HG02870 (cell line): ENCODE data around the gene MRPS5.

Experiments used
- ATAC-seq: cut with Tn5 transposase; IDR thresholded peaks from one replicate; pipeline ENCODE4 v1.9.1; 2021; ENCODE audit warnings: mild to moderate bottlenecking, moderate library complexity; ENCODE audit not compliant: unreplicated experiment

The MRPS5 gene

DNA sequence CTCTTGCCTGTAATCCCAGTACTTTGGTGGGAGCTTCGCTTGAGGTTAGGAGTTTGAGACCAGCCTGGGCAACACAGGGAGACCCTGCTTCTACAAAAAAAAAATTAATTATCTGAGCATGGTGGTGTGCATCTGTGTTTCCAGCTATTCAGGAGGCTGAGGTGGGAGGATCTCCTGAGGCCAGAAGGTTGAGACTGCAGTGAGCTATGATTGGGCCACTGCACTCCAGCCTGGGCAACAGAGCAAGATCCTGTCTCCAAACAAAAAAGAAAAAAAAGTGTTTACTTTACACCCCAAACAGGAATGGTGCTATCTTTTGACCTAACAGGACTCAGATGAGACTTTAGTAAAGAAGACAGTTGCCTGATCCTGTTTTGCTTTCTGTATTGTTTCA lies 60.5 kb downstream of the MRPS5 start:
- ATAC-seq, result no peak

DNA sequence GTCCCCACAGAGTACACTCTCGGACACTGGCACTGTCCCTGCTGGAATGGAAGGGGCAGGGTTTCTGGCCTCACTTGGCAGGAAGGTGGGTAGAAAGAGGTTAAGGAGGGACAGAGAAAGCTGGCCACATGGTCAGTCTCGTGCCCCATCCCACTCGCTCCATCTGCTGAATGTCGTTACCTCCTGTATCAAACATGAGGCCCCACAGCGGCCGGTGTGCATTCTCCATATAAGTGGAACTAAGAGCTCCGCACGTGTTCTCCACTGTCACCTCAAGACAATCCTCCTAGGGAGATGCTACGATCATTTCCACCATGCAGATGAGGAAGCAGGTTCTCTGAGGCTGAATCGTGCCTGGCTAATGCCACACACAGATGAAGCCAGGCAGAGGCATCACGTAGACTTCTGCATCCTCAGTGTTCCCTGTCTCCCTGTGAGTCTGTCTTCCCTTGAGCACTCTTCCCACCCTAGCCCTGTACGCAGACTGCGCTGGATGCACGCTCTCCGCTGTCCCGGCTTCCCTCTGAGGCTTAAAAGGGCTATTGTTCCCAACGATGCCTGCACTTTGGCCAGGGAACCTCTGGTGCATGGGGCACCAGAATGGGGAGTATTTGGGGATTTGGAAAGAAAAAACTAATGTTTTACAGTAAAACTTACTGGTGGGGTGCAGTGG lies 61.0 kb downstream of the MRPS5 start:
- ATAC-seq, result no peak

DNA sequence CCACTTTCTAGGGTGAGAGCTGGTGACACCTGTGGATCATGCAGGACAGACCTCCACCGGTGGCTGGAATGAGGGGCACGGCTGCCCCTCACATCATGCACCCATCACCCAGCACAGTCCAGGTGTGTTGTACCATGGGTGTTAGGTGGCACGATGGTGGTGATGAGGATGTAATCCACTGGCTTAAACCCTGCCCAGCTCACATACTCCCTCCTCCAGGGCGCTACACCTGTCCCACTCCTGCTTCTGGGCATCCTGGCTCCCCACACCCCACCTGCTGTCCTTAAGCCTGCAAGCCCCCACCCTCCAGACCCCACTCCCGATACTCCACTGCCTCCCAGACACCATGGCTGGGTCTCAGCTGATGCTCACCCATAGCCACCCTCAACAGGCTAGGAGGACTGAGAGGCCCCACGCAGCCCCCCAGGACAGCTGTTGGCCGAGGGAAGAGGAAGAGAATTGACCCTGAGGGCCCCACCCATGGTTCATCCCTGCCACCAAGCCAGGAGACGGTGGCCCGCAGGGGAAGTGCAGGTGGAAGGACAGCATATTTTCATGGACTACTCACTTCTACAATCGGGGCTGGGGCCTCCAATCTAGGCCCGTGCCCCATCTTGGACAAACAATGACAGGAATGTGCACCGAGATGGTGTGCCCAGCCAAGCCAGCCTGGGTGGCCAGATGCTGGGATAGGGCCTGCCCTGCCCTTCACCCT lies 61.8 kb downstream of the MRPS5 start:
- no peak for ATAC-seq

DNA sequence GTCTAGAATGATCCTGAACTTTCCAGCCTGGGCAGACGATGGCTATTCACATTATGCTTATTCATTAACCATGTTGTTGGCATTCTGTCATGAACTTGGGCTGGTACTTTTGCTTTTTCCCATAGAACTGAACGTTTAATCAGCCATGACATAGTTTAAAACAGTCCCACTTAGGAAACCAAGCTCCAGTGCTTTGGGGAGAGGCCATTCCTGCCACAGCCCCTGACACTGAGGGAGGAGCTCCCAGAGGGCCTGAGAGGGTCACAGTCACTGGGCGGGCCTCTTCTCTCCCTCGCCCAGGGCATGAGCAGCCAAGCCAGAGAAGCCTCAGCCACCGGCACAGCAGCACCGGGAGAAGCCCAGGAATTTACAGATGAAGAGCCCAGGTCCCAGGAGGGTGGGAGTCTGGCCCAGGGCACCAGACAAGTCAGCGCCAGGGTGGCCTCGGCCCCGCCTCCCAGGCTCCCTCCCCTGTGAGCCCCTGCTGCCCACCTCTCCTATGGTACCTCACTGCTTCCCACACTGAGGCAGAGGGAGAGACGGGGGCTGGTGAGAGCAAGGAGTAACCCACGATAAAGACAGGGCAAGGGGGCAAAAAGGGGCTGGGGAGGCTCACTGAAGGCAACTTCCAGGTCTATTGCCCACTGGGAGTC lies 62.5 kb downstream of the MRPS5 start:
- no peak for ATAC-seq

DNA sequence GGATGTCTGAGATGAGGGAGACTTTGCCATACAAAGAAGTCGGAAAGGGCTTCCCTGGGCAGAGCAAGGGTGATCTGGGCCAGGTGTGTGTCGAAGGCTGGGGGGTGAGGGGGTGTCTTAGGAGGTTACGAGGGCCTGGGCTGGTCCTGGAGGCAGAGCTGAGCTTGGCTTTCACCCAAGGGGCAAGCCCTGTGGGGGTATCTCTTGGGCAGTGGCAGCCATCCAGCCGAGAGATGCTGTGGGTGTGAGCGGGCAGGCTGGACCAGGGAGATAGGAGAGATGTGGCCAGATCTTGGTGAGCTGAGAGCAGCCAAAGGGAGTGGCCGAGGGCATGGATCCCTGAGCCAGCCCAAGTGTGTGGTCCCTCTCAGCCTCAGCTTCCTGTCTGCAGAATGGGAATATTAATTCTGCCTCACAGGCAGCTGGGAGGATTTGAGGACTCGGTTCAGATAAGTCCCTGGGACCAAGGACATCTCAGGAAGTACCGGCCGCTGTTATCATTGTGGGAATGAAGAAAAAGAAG lies 63.1 kb downstream of the MRPS5 start:
- no peak for ATAC-seq

DNA sequence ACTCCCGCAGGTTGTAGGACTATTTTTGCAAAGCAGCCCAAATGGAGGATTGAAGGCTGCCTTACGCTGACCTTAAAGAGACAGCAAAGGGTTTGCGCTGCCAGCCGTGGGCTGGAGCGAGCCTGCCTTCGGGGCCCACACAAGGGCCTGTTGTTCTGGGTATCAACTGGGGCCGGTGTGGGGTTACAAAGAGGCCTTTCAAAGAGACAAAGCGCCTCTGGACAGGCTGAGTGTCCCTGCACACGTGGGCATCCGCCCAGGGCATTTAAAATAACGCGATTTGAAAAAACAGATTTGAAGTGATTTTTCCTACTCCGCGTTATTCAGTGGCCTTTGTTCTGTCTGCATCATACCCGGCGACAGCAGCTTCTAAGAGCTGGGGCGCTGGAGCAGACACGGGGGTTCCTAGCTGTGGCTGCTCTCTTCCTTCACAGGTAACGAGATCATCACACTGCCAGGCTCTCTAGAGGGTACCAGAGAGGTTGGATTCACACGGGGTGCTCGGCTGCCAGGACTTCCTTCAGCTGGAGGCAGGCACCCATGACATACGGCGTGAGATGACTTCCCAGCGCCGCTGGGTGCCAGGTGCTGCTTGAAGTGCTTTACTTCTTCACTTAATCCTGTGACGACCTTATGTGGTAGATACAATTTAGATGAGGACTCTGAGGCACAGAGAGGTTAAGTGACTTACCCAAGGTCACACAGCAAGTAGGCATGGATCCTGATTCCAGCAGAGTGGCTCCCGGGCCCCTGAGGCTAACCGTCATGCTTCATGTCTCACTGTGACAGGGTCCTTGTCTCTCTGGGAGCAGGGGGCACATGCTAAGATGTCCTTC lies 63.9 kb downstream of the MRPS5 start:
- ATAC-seq, result no peak

DNA sequence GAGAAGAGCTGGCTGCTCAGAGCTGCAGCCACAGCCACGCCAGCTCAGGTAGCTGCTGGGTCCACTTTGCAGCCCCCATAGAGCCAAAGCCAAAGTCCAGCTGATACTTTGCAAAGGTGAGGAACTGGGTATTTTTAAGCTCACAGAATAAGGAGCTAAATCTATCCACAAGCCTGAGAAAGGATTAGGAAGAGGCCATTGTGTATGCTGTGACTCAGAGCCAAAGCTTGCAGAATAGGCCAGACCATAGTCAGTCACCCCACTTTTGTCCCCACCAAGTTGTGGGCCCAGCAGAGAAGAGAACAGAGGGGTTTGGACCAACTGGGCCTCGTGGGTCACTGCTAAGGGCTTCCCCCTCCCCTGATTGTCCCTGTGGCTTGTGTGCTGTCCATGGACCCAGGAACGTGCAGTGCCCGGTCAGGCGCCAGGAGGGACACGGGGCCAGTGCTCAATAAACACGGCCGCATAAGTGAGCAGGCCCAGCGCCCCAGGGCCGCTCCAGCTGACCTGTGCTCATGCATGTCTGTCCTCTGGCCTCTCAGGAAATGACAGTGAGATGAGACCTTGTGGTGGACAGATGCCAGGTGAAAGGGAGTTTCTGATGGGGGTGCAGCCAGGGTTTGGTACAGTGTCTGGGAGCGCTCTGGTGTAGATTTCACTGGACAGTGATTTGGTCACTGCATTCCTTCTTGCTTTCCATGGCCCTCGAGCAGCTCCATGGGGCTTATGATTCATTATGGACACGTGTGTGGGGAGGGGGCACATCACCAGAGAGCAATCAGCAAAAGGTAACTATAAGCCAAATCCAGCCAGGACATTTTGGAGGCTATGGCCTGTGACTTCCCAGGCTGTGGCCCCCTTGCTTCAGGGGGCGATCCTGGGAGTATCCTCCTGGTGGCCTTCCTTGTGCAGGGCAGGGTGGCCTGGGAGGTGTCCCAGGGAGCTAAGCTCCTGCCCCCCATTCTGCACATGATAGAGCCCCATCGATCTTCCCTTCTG lies 64.8 kb downstream of the MRPS5 start:
- no peak for ATAC-seq

DNA sequence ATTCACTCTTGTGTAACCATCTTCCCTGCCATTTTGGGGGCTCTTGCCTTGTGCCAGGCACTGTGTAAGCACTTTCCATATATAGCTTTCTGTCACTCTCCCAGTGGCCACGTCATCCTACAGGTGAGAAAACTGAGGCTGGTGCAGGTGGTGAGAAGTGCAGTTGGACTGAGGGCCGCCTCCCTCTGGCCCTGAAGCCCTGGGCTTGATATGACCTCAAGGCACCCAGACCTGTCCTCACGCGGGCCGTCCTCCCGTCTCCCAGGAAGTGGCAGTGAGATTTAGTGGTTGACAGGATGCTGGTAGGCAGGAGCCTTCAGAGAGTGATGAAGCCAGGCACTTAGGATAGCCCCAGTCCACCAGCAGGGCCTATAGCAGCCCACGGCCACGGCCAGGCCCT lies 65.6 kb downstream of the MRPS5 start:
- no peak for ATAC-seq

DNA sequence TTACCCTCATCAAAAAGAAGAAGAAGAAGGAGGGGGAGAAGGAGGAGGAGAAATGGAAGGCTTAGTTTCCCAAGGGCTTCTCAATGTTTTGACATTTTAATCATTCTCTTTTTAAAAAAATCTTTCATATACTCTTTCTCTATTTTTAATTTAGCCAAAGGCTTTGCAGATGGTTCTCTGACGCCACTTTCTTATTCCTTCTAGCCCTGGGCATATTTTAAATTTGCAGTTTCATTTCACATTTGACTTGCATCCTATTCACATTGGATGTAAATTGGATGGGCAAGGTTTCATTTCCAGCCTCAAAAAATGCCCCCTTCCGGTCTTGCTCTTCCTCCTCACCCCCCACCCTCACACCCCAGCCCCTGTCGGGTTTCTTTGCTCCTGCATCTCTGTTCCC lies 66.3 kb downstream of the MRPS5 start:
- ATAC-seq, result no peak

DNA sequence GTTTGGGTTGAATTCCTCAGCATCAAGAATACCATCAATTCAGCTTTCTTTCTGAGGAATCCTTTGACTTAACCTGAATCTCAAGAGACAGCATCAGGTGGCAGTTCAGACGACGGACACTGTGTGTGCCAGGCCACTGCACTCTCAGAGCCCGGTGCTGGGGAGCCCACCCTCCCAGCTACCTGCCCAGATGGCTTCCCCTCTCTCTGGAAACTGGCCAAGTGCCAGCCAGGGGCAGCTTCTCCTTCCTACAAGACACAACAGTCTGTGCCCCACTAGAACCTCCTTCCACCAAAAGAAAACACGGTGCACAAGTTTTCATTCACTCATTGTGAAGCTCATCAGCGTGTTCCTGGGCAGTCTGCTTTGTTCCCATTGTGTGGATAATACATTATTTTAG lies 67.6 kb downstream of the MRPS5 start:
- ATAC-seq, result no peak

DNA sequence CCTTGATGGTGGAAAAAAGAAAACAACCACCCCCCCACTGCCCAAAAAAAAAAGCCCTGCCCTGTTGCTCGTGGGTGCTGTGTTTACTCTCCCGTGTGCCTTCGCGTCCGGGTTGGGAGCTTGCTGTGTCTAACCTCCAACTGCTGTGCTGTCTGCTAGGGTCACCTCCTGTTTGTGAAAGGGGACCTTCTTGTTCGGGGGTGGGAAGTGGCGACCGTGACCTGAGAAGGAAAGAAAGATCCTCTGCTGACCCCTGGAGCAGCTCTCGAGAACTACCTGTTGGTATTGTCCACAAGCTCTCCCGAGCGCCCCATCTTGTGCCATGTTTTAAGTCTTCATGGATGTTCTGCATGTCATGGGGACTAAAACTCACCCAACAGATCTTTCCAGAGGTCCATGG lies 68.1 kb downstream of the MRPS5 start:
- no peak for ATAC-seq

DNA sequence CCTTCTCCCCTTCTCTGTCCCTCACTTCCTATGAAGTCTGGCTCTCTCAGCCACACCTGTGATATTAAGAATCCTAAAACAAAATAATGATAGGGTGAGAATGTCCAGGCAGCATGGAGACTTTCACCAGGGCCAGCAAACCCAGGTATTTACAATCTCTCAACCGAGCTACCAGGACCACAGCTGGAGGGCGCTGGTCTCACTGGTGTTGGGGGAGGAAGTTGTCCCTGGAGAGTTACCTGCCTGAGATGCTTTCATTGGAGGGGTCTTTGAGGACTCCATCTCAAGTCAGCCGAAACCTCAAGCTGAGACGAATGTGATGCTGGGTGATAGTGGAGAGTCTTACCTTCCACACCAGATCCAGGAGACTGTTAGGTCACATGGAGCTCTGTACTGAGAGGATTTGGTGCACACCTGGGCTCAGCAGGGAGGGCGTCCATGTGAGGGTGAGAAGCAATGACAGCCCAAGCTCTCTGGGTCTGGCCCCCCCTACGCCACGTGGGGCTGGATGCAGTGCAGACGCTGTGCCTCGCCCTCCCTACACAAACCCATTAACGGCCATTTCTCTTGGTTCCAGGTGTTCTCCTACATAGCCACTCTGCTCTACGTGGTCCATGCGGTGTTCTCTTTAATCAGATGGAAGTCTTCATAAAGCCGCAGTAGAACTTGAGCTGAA lies 68.7 kb downstream of the MRPS5 start:
- ATAC-seq, result no peak

DNA sequence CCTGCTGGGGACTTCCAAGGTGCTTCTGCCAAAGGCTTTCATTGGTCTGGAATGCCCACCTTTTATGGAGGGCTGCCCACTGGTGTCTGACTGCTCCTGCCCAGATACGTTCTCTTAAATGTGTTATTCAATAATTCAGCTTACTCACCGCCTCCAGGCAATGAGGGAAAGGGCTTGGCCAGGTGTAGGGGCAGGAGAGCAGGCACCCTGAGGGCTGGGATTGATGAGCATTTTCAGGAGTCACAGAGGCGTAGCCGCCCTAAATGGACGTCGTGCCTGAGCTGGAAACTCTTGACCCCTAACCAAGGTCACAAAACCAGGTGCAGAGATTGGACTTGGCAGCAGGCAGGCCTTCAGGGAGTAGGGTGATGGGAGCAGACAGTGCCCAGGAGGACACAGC lies 69.3 kb downstream of the MRPS5 start:
- no peak for ATAC-seq

DNA sequence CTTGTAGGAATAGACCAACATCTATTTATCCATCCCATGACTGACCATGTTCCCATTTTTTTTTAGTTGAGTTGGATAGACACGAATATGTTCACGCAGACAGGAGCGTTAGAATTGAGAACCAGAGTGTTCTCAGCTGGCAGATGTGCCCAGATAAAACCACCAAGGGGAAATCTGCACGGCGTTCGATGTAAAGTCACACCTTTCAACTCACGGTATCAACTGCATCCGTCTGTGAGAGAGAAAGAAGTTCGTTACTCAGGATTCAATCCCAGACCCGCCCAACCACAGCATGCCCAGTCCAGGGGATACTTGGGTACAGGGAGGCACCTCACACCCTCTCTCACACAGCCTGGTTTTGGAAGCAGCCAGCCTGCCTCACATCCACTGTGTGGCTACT lies 70.0 kb downstream of the MRPS5 start:
- ATAC-seq, result no peak

DNA sequence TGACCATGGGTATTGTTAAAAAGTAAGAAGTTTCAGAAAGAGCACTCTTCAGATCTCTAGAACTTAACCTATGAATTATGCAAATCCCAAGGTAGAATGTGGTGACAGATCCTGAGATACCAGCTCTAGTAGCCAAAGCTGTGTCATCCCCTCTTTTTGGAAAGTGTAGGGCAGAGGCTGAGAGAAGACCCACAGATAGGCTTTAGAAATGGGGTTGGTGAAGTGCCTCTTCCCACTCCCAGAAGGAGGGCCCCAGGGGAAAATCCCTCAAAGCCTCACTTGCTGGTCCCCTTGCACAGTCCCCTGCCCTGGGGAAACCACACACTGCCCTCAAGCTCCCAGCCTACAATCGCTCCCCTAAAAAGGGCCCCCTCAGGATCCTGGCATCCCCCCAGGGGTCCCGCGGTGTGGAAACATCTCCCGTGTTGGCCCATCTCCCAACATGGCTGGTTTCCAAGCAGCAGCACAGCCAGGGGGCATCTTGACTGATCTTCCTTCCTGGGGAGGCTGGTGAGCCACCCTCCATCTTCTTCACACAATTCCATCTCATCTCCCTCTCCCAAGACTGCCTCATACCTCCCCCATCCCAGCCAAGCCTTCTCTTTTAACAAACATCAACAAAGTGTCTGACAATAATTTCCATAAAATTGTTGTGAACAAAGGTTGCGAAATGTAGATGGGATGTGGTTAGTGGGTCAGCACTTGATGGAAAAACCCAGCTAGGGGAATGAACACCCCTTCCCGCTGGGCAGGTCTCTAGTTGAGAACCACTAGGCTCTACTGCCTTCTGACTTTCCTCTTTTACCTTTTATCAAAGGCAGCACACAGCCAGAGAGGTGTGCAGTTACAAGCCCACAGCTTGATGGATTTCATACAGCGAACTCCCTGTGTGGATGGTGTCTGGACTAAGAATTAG lies 71.0 kb downstream of the MRPS5 start:
- ATAC-seq, result no peak

DNA sequence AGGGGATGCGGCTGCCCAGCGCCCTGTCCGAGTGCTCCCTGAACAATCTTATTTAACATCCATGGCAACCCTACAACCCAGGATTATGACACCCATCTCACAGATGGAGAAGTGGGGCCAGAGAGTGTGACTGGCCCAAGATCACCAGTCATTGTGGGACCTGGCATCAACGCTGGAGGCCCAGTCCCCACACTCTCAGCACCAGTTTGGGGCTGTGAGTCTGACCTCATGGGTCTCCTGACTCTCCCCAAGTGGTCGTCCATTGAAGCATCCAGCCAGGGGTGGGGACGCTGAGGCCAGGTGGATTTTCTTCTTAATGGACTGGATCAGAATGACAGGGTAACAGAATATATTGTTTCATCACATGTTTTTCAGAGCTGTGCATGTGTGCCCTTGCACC lies 71.6 kb downstream of the MRPS5 start:
- ATAC-seq, result no peak

DNA sequence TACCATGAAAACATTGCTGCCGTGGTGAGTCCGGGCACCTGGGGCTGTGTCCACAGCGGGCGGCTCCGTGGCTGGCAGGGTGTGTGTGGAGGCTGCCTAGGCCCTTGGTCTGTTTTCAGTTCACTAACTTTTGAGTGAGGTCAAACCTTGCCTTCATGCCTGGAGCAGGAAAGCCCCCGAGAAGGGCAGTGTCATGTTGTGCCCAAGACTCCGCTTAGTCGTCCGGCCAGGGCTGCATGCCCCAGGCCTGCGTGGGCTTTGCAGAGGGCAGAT lies 72.0 kb downstream of the MRPS5 start:
- ATAC-seq, result no peak

DNA sequence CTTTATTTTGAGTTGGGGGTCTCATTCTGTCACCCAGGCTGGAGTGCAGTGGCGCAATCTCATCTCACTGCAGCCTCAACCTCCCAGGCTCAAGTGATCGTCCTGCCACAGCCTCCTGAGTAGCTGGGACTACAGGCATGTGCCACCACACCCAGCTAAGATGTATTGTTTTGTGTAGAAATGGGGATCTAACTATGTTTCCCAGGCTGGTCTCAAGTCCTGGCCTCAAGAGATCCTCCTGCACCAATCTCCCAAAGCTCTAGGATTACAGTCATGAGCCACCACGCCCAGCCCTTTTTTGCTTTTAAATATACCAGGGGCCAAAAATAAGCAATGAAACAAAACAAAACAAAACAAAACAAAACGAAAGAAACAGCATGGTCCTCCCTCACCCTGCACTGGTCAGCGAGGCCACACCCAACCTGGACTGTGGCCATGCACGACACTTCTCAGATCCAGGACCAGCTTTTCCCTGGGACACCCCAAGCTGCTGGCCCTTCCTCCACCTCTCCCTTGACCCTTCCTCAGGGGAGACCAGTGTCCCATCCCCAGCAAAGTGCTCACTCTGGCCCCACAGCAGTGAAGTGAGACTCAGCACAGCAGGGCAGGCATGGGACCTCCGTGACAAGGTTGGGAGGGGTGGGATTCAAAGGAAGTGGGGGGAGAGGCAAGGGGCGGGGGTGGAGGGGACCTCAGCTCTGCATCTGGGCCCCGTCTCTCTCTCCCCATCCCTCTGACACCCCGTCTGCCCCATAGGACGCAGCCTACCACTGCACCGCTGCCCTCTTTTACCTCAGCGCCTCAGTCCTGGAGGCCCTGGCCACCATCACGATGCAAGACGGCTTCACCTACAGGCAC lies 72.6 kb downstream of the MRPS5 start:
- no peak for ATAC-seq
